ENCODE measurements around the gene AKR7A3.
A peak's percentile ranks its signal among the peaks of the same experiment; 100 is the strongest.

The AKR7A3 gene

GRCh38 chr1:19288324-19289241 lies at the start of gene AKR7A3:
AKR7A3 (minus strand) TSS chr1:19288770; CDS start chr1:19288709, 61 bp downstream.
- peak; percentile 48 for DNase-seq (ENCODE audit: low read depth)

DNA sequence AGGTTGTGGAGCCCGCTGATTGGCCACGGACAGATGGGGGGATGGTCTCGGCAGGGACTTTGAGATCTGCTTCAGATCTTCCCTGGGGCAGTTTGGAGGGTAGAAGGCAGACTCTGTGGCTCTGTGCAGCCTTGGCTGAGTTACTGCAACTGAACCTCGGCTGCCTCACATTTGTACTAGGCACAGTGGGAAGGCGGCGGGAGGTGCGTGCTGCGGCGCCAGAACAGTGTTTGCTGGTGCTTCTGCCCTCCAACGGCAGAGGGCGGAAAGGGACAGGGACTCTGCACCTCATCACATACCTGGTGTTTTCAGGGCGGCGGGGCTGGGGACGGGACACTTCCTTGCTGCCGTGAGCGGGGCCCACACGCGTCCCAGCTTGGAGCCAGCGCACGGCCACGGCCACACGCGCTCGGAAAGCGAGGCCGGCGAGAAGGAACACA lies 49.8 kb upstream of the AKR7A3 start:
- DNase-seq (ENCODE audit: low read depth), result peak; percentile 47

- DNase-seq (ENCODE audit: low read depth), result no peak
Observed at GRCh38 chr1:19337289-19337688, 48.7 kb upstream of the AKR7A3 start.

DNA sequence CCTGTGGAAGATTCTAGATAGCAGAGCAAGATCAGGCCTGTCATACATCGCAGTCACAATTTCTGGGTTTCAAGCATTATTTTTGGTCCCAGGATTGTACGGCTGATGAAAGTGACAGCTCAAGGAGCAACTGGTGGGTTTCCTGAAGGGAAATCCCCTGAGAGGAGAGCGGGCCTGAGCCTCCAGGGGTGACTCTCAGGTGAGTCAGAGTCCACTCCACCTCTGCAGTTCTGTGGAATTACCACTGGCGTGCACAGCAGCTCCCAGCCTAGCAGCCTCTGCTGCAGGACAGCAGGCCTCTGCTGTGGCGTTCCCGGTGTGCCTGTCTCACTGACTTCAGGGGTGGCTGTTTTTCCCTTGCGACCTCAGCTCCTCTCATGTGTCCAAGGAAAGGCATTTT lies 48.0 kb upstream of the AKR7A3 start:
- DNase-seq (ENCODE audit: low read depth), result no peak

DNA sequence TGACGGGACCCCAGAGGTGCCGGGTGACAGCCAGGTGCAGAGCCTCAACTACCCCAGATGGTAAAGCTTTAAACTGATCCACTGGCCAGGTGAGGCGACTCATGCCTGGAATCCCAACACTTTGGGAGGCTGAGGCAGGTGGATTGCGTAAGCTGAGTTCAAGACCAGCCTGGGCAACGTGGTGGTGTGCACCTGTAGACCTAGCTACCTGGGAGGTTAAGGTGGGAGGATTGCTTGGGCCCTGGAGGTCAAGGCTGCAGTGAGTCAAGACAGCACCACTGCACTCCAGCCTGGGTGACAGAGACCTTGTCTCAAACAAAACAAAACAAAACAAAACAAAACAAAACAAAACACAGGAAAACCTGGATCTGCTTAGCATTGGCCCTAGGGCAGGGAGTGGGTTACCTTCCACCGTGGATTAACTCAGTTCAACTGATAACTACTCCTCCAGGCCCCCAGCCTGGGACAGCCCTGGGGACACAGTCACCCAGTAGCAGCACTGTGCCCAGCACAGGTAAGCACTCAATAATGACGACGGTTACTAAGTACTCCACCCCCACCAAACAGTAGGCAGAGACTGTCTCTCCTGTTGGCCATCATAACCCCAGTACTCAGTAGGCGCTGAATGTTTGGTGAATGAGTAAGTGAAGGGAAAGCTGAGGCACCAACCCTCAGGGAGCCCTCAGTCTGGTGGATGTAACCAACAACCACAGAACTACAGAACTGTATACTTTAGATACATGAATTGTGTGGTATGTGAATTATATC lies 45.2 kb upstream of the AKR7A3 start:
- DNase-seq (ENCODE audit: low read depth), result peak; percentile 35

GRCh38 chr1:19332832-19333231 lies 44.3 kb upstream of the AKR7A3 start:
- no peak for DNase-seq (ENCODE audit: low read depth)

DNA sequence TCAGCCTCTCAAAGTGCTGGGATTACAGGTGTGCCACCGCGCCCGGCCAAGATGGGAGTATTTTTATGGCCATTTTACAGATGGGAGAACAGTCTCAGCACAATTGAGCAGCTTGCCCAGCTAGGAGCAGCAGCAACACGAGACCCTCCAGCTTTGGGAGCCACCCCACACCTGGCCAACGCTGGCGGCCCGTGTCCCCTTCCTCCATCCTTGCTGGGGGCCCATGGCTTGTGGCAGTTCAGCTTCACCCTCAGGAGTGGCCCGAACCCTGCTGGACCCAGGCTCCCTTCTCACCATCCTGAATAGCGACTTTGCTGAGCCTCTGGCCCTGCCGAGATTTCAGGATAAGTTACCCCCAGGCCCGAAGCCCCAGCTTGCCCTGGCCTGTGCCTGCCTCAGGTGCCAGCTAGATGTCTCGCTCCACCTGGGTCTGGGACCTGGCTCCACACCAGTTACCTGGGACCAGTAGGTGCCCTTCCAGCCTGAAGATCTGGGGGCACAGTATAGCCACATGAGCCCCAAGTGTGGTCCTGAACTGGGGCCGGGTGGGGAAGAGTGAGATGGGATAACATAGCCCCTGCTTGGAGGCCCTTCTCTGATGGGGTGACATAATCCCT lies 42.8 kb upstream of the AKR7A3 start:
- DNase-seq (ENCODE audit: low read depth), result no peak

- DNase-seq (ENCODE audit: low read depth), result no peak
Observed at GRCh38 chr1:19330449-19331135, 42.0 kb upstream of the AKR7A3 start.

DNA sequence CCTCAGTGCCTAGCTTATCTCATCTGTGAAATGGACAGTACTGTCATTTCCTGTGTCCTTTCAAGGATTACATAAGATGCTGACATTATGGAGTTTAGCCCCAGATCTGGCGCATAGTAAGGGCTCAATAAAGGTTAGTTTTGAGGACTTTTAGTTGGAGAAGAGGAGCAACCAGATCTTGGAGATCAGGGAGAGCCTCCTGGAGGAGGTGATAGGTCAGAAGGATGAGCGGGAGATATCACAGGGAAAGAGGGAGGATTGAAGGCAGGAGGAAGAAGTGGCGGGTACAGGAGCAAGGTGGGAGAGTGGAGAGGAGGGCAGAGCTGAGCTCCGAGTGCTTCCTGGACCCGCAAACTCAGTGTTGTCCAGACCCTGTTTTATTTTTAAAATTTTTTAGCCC lies 41.0 kb upstream of the AKR7A3 start:
- DNase-seq (ENCODE audit: low read depth), result no peak

DNA sequence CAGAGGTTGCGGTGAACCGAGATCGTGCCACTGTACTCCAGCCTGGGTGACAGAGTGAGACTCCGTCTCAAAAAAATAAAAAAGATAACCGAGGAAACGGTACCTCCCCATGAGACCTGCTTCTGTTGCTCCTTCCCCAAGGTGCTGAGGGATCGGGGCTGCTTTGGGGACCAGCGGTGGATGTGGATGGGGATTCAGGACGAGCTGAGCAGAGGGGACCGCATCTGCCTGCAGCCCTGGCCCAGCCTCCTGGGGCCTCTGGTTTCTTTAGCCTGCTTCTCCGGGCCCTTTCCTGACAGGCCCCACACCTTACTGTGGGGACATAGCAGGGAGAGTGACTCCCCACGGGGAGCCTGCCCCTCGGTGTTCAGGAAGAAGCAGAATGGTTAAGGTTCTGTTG lies 40.6 kb upstream of the AKR7A3 start:
- DNase-seq (ENCODE audit: low read depth), result no peak

DNA sequence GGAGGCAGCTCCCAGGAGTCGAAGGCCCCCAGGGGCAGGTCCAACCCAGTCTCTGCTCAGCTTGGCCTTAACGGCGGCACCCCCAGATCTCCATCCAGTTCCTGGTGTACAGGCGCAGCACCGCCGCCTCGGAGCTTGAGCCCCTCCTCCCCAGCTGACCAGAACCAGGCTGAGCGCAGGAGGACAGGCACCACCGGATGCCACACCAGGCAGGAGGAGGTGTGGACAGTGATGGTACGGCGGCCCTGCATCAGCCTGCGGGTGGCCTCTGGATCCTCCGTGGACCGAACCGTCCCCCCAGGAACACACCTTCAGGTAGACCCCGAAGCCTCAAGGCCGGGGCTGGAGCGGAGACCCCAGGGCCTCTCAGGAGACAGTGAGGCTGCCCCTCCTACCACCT lies 39.9 kb upstream of the AKR7A3 start:
- no peak for DNase-seq (ENCODE audit: low read depth)

- DNase-seq (ENCODE audit: low read depth), result no peak
Observed at GRCh38 chr1:19327736-19328135, 39.2 kb upstream of the AKR7A3 start.

GRCh38 chr1:19327301-19327700 lies 38.7 kb upstream of the AKR7A3 start:
- no peak for DNase-seq (ENCODE audit: low read depth)

- no peak for DNase-seq (ENCODE audit: low read depth)
Observed at GRCh38 chr1:19326748-19327065, 38.1 kb upstream of the AKR7A3 start.

DNA sequence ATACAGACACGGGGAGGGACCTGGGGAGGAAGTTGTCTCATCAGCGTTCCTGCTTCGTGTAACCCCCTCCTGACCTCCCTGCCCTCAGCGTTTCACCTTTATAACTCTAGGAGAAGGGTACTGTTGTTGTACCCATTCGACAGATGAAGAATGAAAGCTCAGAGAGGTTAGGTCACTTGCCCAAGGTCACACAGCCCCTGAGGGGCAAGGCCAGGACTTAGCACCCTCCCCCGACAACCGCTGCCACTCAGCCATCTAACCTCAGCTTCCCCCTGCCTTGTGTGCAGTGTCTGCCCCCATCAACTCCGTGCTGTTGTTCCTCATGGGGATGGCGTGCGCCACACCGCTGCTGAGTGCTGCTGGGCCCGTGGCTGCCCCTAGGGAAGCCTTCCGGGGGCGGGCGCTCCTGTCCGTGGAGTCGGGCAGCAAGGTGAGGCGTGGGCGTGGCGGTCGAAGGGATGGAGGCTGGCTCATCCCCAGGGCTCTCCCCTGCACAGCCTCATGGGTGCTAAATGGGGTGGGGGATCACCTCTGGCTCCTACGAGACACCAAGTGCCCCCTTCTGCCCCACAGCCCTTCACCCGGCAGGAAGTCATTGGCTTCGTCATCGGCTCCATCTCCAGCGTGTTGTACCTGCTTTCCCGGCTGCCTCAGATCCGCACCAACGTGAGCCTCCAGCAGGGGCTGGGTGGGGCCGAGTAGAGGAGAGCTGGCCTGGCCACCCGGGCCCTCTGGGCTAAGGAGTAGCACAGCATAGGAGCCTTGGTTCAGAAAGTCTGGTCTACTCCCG lies 37.6 kb upstream of the AKR7A3 start:
- no peak for DNase-seq (ENCODE audit: low read depth)

DNA sequence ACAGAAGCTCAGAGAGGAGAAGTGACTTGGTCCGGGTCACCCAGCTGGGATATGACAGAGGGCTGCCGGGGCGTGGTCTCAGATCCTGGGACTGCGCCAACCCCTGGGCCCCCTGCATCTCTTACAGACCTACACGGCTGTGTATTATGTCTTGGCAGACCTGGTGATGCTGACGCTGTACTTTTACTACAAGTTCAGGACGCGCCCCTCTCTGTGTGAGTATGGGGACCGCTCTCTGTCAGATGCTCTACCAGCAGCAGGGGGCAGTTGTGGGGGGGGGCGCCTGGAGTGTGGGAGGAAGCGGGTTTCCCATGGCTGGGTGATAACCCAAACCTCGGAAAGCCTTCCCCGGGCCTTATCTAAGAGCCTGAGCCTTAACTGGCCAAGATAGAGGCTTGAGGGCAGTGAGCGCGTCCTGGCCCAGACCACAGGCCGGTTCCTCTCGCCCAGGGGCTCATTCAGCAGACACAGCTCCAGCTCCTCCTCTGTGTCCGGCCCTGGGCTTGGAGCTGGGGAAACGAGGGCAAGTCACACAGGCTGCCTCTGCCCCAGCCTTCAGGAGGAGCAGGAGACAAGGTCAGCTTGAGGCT lies 36.9 kb upstream of the AKR7A3 start:
- DNase-seq (ENCODE audit: low read depth), result no peak

DNA sequence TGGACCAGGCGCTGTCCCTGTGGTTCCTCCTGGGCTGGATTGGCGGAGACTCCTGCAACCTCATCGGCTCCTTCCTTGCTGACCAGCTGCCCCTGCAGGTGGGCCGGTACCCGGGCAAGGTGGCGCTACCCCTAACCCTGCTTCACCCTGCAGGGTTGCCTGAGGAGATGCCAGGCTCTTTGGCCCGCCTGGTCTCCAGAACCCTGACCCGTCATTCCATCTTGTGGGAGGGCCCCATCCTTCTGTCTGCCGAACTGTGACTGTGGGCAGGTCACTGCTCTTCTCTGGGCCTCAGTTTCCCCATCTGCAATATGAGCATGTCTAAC lies 36.1 kb upstream of the AKR7A3 start:
- DNase-seq (ENCODE audit: low read depth), result no peak

DNA sequence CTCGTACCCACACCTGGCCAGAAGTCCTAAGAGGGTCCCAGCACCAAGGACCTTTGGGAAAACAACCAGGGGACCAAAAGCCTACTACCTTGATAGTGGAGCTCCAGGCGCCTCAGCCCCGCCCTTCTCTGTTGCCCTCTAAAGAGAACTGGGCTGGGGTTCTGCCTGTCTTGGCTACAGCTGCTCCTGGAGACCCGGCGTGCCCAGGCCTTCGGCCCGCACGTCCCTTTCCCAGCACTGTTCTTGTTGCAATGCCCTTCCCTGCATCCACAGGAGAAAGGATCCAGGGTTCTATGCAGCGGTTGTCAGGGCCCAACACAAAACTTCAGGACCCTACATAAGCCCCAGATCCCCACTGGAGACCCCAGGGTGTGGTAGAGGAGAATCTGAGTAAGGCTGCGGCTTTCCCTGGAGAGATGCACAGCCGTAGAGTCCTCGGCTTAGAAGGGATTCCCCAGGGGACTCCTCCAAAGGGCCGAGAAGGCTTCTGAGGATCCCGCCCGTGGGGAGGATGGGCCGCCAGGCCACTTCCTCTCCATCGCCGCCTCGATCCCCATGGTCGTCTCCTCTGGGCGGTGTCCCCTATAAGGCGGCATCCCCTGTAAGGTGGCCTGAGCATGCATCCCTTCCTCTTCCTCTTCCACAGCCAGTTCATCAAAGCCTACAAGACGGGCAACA lies 35.6 kb upstream of the AKR7A3 start:
- no peak for DNase-seq (ENCODE audit: low read depth)

- no peak for DNase-seq (ENCODE audit: low read depth)
Observed at GRCh38 chr1:19322481-19322880, 33.9 kb upstream of the AKR7A3 start.

- no peak for DNase-seq (ENCODE audit: low read depth)
Observed at GRCh38 chr1:19321071-19321470, 32.5 kb upstream of the AKR7A3 start.

DNA sequence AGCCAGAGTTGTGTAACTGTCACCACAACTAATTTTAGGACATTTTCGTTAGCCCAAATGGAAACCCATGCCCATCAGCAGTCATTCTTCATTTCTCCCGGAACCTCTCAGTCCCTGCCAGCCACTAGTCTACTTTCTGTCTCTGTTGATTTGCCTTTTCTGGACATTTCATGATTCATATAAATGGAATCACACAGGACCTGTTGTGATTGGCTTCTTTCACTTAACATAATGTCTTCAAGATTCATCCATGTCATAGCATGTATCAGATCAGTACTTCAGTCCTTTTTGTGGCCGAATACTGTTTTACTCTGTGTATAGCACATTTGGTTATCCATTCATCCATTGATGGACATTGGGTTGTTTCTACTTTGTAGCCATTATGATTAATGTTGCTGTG lies 30.6 kb upstream of the AKR7A3 start:
- DNase-seq (ENCODE audit: low read depth), result no peak
